NOMO-1 (cell line): Measurements from ENCODE around the gene CPNE6.

Experiments used
- DNase-seq, 2 experiments: peaks; one replicate each; lab custom pipeline; 2025; ENCODE audit not compliant: unreplicated experiment in 2 of 2; lab: John Stamatoyannopoulos, UW

CPNE6 gene

DNA sequence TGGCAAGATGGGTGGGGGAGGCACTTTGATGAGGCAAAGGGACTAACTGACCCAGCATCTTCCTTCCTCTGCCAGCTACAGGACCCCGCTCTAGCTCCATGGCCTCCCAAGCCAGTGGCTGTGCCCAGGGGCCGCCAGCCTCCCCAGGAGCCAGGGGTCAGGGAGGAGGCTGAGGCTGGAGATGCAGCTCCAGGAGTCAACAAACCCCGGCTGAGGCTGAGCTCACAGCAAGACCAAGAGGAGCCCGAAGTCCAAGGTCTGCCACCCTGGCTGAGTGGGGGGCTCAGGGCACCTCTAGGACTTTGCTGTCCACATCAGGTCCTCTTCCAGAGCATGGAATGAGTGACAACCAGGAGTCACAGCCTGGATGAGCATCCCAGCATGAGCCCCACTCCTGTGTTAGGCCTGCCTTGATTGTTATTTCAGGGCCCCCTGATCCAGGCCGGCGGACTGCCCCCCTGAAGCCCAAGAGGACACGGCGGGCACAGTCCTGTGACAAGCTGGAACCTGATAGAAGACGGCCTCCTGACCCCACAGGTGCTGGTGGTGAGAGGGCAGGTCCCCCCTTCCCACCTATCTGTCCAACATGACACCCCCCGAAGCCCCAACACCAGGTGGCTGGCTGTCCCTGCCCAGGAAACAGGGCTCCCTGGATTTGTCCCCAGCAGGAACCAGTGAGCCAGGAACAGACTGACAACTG, 2.5 kb upstream of the CPNE6 start:
- no peak for DNase-seq

DNA sequence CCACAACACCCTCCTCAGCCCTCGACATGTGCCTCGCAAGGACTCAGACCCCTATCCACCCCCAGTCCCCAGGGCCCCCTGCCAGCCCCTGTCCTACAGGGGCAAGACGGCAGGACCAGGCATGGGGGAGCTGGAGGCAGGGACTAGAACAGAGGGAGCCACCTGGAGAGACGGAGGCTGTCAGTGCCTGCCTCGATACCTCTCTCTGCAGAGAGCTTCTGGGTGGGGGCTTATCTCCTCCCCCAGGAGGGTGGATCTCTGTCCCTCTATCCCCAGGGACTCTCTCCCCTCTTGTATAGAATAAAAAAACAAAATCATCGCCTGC, 2.0 kb upstream of the CPNE6 start:
- DNase-seq, result no peak

DNA sequence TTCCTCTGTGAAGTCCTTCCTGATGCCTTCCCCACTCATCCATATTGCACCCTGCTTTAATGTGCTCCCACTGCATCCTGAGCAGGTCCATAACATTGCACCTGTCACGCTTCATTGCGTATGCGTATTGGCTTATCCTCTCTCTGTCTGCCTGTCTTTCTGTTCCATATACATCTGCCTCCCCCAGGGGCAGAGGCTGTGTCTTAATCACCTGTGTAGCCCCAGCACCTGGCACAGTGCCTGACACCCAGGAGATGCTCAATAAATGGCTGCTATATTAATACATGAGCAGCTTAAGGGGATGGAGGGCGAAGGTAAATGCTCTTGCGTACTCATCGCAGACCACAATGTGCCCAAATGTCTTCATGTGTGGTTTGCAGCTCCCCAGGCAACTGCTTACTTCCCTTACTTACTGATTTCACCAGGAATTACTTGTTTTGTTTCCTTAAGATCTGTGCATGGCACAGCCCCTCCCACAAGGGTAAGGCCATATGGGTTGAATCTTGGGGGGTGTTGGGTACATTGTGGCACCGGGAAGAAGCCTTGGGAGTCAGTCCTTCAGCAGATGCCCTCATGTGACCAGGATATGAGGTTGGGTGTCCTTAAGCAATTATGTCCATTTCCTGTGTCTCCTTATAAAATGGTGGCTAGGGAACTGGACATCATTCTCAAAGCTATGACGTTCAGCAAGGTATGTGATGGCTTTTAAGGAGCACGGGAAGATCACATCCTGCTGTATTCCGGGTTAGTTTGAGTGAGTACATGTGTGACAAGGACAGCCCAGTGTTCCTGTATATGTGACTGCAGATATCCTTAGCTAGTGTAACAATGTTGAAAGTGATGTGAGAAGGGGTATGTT, 848 bp upstream of the CPNE6 start:
- peak; percentile 7 to 24 for DNase-seq

- no peak for DNase-seq
Measured at GRCh38 chr14:24071836-24072430, 571 bp downstream of the CPNE6 start.

- DNase-seq, result no peak
Measured at GRCh38 chr14:24072436-24072835, 1.1 kb downstream of the CPNE6 start.

- no peak for DNase-seq
Measured at GRCh38 chr14:24072881-24073877, 1.8 kb downstream of the CPNE6 start.

- DNase-seq, result no peak
Measured at GRCh38 chr14:24074625-24075484, 3.5 kb downstream of the CPNE6 start.

- DNase-seq, result peak in 1 of 2 experiments; percentile 28
Measured at GRCh38 chr14:24075485-24076301, 4.3 kb downstream of the CPNE6 start.

- no peak for DNase-seq
Measured at GRCh38 chr14:24076302-24076601, 4.9 kb downstream of the CPNE6 start.

DNA sequence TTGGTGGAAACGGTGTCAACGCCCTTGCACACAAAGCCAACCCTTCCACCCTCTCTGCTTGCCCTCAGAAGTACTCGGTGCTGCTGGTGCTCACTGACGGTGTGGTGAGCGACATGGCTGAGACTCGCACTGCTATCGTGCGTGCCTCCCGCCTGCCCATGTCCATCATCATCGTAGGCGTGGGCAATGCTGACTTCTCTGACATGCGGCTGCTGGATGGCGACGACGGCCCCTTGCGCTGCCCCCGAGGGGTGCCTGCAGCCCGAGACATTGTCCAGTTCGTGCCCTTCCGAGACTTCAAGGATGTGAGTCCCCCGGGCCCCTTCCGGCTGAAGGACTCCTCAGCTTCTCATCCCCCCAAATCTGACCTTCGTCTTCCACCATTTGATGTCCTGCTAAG, 5.7 kb downstream of the CPNE6 start:
- no peak for DNase-seq

- DNase-seq, result no peak
Measured at GRCh38 chr14:24078146-24078545, 6.8 kb downstream of the CPNE6 start.

DNA sequence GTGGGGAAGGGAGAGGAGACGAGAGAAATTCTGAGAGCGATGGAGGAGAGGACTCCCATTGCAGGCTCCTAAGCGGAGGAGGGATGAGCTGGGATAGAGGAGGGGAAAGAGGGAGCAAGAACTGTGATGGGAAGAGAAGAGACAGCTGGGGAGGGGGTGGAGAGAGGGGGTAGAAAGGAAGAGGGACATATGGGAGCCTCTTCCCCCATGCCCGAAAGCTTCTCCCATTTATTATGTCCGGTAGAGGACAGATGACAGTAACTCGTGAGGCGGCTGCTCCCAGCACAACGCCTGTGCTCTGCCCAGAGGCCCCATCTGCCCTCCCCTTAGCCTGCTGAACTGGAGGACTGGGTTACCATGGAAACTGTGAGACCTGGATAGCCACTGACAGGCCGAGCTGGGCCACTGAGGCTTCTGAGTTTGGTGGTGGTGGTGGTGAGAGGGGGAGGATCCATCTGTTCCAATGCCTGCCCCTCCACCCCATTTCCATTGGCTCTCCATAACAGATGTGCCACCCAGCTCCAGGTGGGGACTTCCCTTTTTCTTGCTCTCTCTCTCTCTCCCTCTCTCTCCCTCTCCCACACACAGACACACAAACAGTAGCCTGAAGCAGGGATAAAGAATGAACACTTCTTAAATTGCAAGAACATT, 8.3 kb downstream of the CPNE6 start:
- no peak for DNase-seq

DNA sequence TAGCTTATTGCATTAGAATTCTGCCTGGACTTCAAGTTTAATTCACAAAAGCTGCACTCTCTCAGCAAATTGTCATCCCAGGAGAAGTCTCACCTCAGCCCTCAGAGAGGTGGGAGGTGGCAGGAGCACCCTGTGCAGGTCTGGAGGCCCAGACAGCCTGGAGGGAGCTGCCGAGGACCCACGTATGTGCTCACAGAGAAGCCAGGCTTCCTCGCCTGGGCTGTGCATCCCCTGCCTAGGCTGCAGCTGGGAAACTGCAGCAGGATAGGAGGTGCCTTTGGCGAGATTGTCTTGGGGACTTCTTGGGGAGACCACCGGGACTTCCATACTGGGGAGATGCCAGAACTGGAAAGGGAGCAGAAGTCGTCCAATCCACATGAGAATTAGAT, 8.8 kb downstream of the CPNE6 start:
- no peak for DNase-seq

GRCh38 chr14:24080888-24081738, 9.8 kb downstream of the CPNE6 start:
- DNase-seq, result peak; percentile 47 to 52

GRCh38 chr14:24081739-24082211, 10.4 kb downstream of the CPNE6 start:
- DNase-seq, result no peak

DNA sequence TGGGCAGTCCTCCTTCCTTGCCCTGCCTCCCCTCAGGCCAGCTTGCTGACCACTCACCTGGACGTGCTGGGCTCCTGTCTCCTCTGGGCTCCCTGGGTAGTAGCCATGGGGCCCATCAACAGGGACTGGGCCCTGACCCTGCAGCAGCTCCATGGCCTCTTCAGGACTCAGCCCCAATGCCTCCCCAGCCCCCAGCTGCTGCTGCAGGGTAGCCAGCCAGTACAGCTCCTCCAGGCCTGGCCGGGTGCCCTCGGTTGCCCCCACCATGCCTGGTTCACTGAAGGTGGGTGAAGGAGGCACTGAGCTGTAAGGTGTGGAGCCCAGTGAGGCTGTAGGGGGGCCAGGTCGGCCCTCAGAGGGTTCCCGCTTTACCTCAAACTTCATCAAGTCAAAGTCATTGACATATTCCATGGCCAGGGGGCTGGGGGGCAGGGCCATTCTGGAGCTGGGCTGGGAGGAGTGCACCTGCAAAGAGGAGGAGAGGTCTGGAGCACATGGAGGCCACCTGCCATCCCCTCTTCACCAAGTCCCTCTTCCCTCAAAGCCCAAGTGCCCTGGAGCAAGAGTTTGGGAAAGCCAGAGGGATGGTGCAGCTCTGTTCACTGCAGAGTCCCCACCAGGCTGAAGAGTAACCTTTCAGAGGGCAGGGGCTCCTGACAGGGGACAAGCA, 11.2 kb downstream of the CPNE6 start:
- DNase-seq, result no peak

DNA sequence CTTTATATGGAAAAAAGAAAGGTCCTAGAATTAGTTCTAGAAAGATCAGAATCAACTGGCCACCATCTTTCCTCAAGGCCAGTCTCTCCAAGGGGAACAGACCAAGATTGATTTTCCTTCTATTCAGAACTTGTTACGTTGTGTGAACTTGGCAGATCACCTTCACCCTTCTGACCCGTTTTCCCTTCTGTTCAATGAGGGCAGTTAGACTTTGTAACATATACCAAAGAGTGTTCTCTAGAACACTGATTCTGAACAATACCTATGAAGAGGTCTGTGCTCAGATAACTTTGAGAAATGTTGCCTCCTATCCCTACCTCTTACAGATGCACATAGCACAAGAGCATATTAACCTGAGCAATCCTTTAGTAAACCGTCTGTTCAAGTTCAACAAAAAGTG, 12.1 kb downstream of the CPNE6 start:
- DNase-seq, result no peak
